GM19395 (cell line): ENCODE results near the gene SLC10A4.

Experiments
- ATAC-seq: cut with Tn5 transposase; IDR thresholded peaks from one replicate; pipeline ENCODE4 v1.9.1; 2021; ENCODE audit warnings: mild to moderate bottlenecking, moderate library complexity; ENCODE audit not compliant: unreplicated experiment

SLC10A4 gene

GRCh38 chr4:48484494-48485168 lies 1.5 kb downstream of the SLC10A4 start:
- ATAC-seq = no peak

- ATAC-seq = no peak
Measured at GRCh38 chr4:48489683-48490011, 6.5 kb downstream of the SLC10A4 start.

DNA sequence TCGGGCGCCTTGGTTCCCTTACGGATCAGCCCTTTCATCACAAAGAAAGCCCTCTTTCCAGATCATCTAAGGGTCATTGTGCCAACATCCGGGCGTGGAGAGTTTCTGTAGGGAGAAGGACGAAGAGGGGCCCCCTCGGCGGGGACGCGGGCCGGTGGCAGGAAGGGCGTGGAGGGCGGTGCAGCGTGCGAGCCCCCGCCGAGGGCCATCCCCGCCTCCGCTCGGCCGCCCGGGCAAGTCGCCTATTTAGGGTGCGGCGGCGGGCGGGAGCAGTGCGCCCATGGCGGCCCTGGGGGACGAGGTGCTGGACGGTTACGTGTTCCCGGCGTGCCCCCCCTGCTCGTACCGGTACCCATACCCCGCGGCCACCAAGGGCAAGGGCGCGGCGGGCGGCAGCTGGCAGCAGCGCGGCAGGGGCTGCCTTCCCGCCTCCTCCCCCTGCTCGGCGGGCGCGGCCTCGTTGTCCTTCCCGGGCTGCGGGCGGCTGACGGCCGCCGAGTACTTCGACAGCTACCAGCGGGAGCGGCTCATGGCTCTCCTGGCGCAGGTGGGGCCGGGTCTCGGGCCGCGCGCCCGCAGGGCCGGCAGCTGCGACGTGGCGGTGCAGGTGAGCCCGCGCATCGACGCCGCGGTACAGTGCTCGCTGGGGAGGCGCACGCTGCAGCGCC lies 7.0 kb downstream of the SLC10A4 start, which contains the start of gene ZAR1:
ZAR1 (plus strand) TSS at position 241 of the 668 bp plus-strand sequence; CDS start at position 281, 40 bp downstream.
- ATAC-seq = no peak

- no peak for ATAC-seq
Measured at GRCh38 chr4:48490680-48491513, 7.8 kb downstream of the SLC10A4 start.

- no peak for ATAC-seq
Measured at GRCh38 chr4:48491514-48492176, 8.5 kb downstream of the SLC10A4 start.

GRCh38 chr4:48493452-48494100 lies 10.4 kb downstream of the SLC10A4 start:
- no peak for ATAC-seq

GRCh38 chr4:48495941-48496340 lies 12.8 kb downstream of the SLC10A4 start:
- no peak for ATAC-seq

DNA sequence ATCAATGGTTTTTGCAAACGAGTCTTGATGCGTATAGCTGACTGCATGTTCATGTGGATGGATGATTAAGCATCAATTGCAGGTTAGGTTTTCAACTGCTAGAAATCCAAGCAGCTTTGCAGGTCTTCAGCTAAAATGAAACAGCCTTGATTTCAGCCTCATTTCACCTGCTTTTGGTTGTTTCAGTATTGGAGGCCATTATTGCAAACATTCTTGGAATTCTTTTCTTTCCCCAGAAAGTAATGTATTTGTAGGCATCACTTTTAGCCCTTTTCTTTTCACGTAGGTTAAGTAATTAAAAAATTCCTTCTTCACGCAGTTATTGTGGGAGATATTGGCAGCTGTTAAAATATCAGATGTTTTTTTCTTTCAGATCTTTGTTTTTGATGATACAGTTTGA lies 15.8 kb downstream of the SLC10A4 start:
- no peak for ATAC-seq

GRCh38 chr4:48499551-48500066 lies 16.5 kb downstream of the SLC10A4 start:
- peak; percentile 93 for ATAC-seq

GRCh38 chr4:48503233-48504025 lies 20.3 kb downstream of the SLC10A4 start:
- no peak for ATAC-seq

GRCh38 chr4:48504026-48504330 lies 20.8 kb downstream of the SLC10A4 start:
- ATAC-seq = no peak

GRCh38 chr4:48504352-48504751 lies 21.2 kb downstream of the SLC10A4 start:
- no peak for ATAC-seq

DNA sequence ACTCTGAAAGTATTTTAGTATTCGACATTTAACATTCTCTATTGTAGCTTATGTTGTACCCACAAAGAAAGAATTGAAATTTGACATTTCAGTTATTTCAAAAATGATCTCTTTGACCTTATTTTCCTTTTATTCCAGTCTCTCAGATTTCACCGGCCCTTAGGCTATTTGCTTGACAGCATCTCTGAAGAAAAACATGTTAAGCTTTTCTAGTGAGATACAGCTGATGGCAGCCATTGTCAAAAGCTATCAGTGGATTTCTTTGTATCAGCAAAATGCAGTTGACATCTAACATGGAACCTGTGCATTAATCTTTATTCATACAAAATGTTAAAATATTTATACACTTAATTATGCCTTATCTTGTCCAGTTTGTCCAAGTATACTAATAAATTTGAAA lies 23.6 kb downstream of the SLC10A4 start:
- no peak for ATAC-seq

DNA sequence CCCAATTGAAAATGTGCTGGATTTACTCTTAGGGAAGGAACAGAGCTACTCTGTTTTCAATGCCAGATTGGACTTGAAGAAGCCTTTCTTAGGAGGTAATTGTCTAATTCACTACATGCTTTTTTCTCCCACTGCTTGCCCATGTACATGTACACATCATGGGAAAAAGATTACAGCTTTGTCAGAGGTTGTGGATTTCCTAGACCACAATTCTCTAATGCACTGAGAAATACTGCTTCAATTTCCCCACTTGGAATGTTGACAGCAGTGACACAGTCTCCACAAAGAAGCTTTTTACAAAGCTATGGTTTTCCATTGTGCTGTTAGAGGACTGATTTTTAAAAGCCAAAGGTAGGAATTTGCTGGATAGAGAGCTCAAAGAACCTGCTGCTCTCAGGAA lies 26.4 kb downstream of the SLC10A4 start:
- ATAC-seq = no peak

DNA sequence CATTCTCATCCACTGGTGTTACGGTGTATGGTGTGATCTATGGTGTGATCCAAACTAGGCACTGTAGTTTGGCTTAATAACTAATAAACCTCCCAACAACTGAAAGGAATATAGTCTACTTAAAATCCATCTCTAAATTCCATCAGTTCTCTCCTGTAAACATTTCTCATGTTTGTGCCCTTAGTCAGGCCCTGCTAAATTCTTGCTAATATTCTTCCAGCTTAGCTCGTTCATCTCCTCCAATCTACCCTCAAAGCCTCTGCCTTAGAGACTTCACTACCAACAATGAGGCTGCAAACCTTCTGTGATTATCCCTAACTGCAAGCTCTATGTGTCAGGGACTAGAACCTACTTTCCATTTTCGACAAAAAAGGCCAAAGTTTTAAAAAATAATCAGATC lies 35.0 kb downstream of the SLC10A4 start:
- no peak for ATAC-seq

DNA sequence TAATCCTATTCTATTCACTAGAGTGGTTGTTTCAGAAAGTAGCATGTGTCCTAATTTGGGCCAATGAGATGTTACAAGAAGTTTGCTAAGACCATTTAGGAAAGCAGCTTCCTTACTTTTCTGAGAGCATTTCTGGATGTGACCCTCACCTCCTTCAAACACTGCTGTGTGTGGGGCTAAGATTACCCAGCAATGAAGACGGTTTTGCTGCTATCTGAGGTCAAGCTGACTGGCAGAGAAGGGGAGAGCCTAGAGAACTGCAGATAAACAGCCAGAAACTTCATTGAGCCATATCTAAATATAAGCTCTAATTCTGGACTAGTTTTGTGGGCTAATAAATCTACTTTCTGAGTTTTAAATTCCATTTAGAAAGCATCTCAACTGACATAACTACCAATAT lies 43.3 kb downstream of the SLC10A4 start:
- no peak for ATAC-seq

- no peak for ATAC-seq
Measured at GRCh38 chr4:48538358-48538757, 55.2 kb downstream of the SLC10A4 start.
